Upper lobe of left lung (tissue), 4 donors: Measurements from ENCODE around the gene ZAR1.

ENCODE experiments used
- CTCF ChIP-seq, 6 experiments: fragments of 450-650 bp in 4 of 6; fragments of 200-600 bp in 2 of 6; sonication (generic) in 2 of 6; IDR thresholded peaks; one replicate each; pipeline ENCODE4 v1.5.1; 2016 to 2019; ENCODE audit warnings: antibody characterized with exemption in 6 of 6
- EP300 ChIP-seq, 4 donors: sonication (generic); formaldehyde crosslinking; IDR thresholded peaks; one replicate each; pipeline ENCODE4 v1.5.1; 2017; ENCODE audit warnings: antibody characterized with exemption in 4 of 4, control low read depth in 2 of 4
- POLR2A ChIP-seq, 4 donors: fragments of 450-650 bp; IDR thresholded peaks; one replicate each; pipeline ENCODE4 v1.5.1; 2016 to 2017; ENCODE audit warnings: antibody characterized with exemption in 4 of 4, mild to moderate bottlenecking in 2 of 4

GRCh38 chr4:48526406-48526805 lies 36.4 kb downstream of the ZAR1 start:
- no peak for TF ChIP-seq CTCF (IDR thresholded peaks at IDR 0.05)
- TF ChIP-seq POLR2A (IDR thresholded peaks at IDR 0.05): no peak
- TF ChIP-seq EP300 (IDR thresholded peaks at IDR 0.05): no peak
